HG02938 (cell line): ENCODE data around the gene NUDT14.

Experiments used
- ATAC-seq: cut with Tn5 transposase; IDR thresholded peaks from one replicate; pipeline ENCODE4 v1.9.1; 2021; ENCODE audit warnings: mild to moderate bottlenecking, moderate library complexity; ENCODE audit not compliant: unreplicated experiment

Gene NUDT14

GRCh38 chr14:105148604-105149145 is 32.4 kb downstream of the NUDT14 start:
- no peak for ATAC-seq

- no peak for ATAC-seq
Measured at GRCh38 chr14:105147671-105148603, 33.2 kb downstream of the NUDT14 start.

GRCh38 chr14:105146976-105147635 is 34.0 kb downstream of the NUDT14 start:
- ATAC-seq = no peak

- ATAC-seq = no peak
Measured at GRCh38 chr14:105146181-105146975, 34.7 kb downstream of the NUDT14 start.

- ATAC-seq = no peak
Measured at GRCh38 chr14:105145381-105146180, 35.5 kb downstream of the NUDT14 start.

GRCh38 chr14:105144666-105145380 is 36.3 kb downstream of the NUDT14 start:
- ATAC-seq = no peak

- no peak for ATAC-seq
Measured at GRCh38 chr14:105144026-105144665, 37.0 kb downstream of the NUDT14 start.

GRCh38 chr14:105143451-105144025 is 37.6 kb downstream of the NUDT14 start:
- ATAC-seq = no peak

GRCh38 chr14:105142651-105143450 is 38.3 kb downstream of the NUDT14 start:
- ATAC-seq = no peak

- no peak for ATAC-seq
Measured at GRCh38 chr14:105141486-105142281, 39.4 kb downstream of the NUDT14 start.

- no peak for ATAC-seq
Measured at GRCh38 chr14:105141026-105141425, 40.1 kb downstream of the NUDT14 start.

- no peak for ATAC-seq
Measured at GRCh38 chr14:105140581-105140980, 40.5 kb downstream of the NUDT14 start.

GRCh38 chr14:105139831-105140239 is 41.3 kb downstream of the NUDT14 start:
- no peak for ATAC-seq

- no peak for ATAC-seq
Measured at GRCh38 chr14:105139212-105139825, 41.8 kb downstream of the NUDT14 start.

GRCh38 chr14:105138551-105139111 is 42.5 kb downstream of the NUDT14 start:
- no peak for ATAC-seq

- no peak for ATAC-seq
Measured at GRCh38 chr14:105138021-105138541, 43.0 kb downstream of the NUDT14 start.
